BLaER1 treated with 17β-estradiol and CSF1 and Interleukin-3, amounts not matched to agents 10 nM and 100 nM (cell line): ENCODE measurements around the gene UCP2.

Experiments
- H3K27ac ChIP-seq, 11 experiments: shearing (Covaris generic); formaldehyde crosslinking; 2 replicates each; pipeline ENCODE4 v1.8.1; 2022
- H3K27me3 ChIP-seq, 11 experiments: shearing (Covaris generic); formaldehyde crosslinking; 2 replicates each; pipeline ENCODE4 v1.8.1; 2022
- H3K36me3 ChIP-seq, 11 experiments: shearing (Covaris generic); formaldehyde crosslinking; 2 replicates each; pipeline ENCODE4 v1.8.1; 2022
- H3K4me1 ChIP-seq, 10 experiments: shearing (Covaris generic); formaldehyde crosslinking; 2 replicates each; pipeline ENCODE4 v1.8.1; 2022
- H3K4me2 ChIP-seq, 11 experiments: shearing (Covaris generic); formaldehyde crosslinking; 2 replicates each; pipeline ENCODE4 v1.8.1; 2022
- H3K4me3 ChIP-seq, 10 experiments: shearing (Covaris generic); formaldehyde crosslinking; 2 replicates each; pipeline ENCODE4 v1.8.1; 2022
- H3K9ac ChIP-seq, 11 experiments: shearing (Covaris generic); formaldehyde crosslinking; 2 replicates each; pipeline ENCODE4 v1.8.1; 2022
- H3K9me3 ChIP-seq, 11 experiments: shearing (Covaris generic); formaldehyde crosslinking; replicated peaks in 1 of 11; 2 replicates each; pipeline ENCODE4 v1.8.1; 2022
- H4K20me1 ChIP-seq, 11 experiments: shearing (Covaris generic); formaldehyde crosslinking; 2 replicates each; pipeline ENCODE4 v1.8.1; 2022
- Cebpa-rat ChIP-seq, 11 experiments: shearing (Covaris generic); IDR thresholded peaks; 2 replicates each; pipeline ENCODE4 v1.8.1; 2022

UCP2 gene

GRCh38 chr11:73972620-73973449 is 9.8 kb downstream of the UCP2 start:
- peaks cover 38 to 59% (median 49%) of the 10 kb centered on the region in 11 experiments for H3K36me3 ChIP-seq
- peak overlapping the region in 2 of 11 experiments; percentile 15 to 19; a peak in 2 of 22 replicates for H3K9ac ChIP-seq
- TF ChIP-seq Cebpa-rat (IDR thresholded peaks at IDR 0.05), result no peak
- peaks cover 0 to 75% (median 16%) of the 10 kb centered on the region in 11 experiments; a peak in 11 of 22 replicates for H4K20me1 ChIP-seq
- H3K4me3 ChIP-seq, result no peak overlapping the region
- peak overlapping the region in 4 of 11 experiments; percentile 36 to 100 (median 88); a peak in 2 of 22 replicates for H3K4me2 ChIP-seq
- no peaks in the 10 kb centered on the region for H3K9me3 ChIP-seq
- peak overlapping the region in 6 of 11 experiments; percentile 1 to 37 (median 25); a peak in 6 of 22 replicates for H3K27ac ChIP-seq
- H3K27me3 ChIP-seq, result no peaks in the 10 kb centered on the region
- H3K4me1 ChIP-seq, result peaks cover 20 to 66% (median 34%) of the 10 kb centered on the region in 10 experiments

- H3K27ac ChIP-seq, result peak overlapping the region in 3 of 11 experiments; percentile 25 to 37 (median 35); a peak in 3 of 22 replicates
- no peaks in the 10 kb centered on the region for H3K9me3 ChIP-seq
- H3K4me3 ChIP-seq, result no peak overlapping the region
- H3K4me1 ChIP-seq, result peaks cover 19 to 59% (median 34%) of the 10 kb centered on the region in 10 experiments
- H3K27me3 ChIP-seq, result no peaks in the 10 kb centered on the region
- H3K9ac ChIP-seq, result no peak overlapping the region
- peaks cover 0 to 69% (median 16%) of the 10 kb centered on the region in 11 experiments; a peak in 11 of 22 replicates for H4K20me1 ChIP-seq
- no peak overlapping the region for H3K4me2 ChIP-seq
- H3K36me3 ChIP-seq, result peaks cover 32 to 53% (median 42%) of the 10 kb centered on the region in 11 experiments
- TF ChIP-seq Cebpa-rat (IDR thresholded peaks at IDR 0.05), result no peak
Measured at GRCh38 chr11:73972187-73972586, 10.5 kb downstream of the UCP2 start.

- H3K9ac ChIP-seq, result no peak overlapping the region
- peaks cover 0 to 59% (median 16%) of the 10 kb centered on the region in 11 experiments; a peak in 11 of 22 replicates for H4K20me1 ChIP-seq
- TF ChIP-seq Cebpa-rat (IDR thresholded peaks at IDR 0.05), result no peak
- H3K27me3 ChIP-seq, result no peaks in the 10 kb centered on the region
- H3K4me3 ChIP-seq, result no peak overlapping the region
- H3K9me3 ChIP-seq, result no peaks in the 10 kb centered on the region
- H3K4me1 ChIP-seq, result peaks cover 19 to 50% (median 32%) of the 10 kb centered on the region in 10 experiments
- no peak overlapping the region for H3K4me2 ChIP-seq
- H3K27ac ChIP-seq, result peak overlapping the region in 1 of 11 experiments; percentile 31; a peak in 2 of 22 replicates
- peaks cover 22 to 43% (median 33%) of the 10 kb centered on the region in 11 experiments for H3K36me3 ChIP-seq
Measured at GRCh38 chr11:73971175-73971719, 11.4 kb downstream of the UCP2 start.

GRCh38 chr11:73969991-73970800 is 12.4 kb downstream of the UCP2 start:
- H3K36me3 ChIP-seq, result peaks cover 12 to 33% (median 22%) of the 10 kb centered on the region in 11 experiments
- peaks cover 0 to 49% (median 12%) of the 10 kb centered on the region in 11 experiments; a peak in 11 of 22 replicates for H4K20me1 ChIP-seq
- TF ChIP-seq Cebpa-rat (IDR thresholded peaks at IDR 0.05), result no peak
- H3K9me3 ChIP-seq, result no peaks in the 10 kb centered on the region
- H3K9ac ChIP-seq, result 0 out of 22 replicates have a peak overlapping the region, but pooled peaks of 1 of the 11 experiments have one; percentile 37
- no peaks in the 10 kb centered on the region for H3K27me3 ChIP-seq
- no peak overlapping the region for H3K4me3 ChIP-seq
- H3K27ac ChIP-seq, result peak overlapping the region in 4 of 11 experiments; percentile 9 to 35 (median 20); a peak in 3 of 22 replicates
- peaks cover 16 to 39% (median 24%) of the 10 kb centered on the region in 10 experiments for H3K4me1 ChIP-seq
- no peak overlapping the region for H3K4me2 ChIP-seq

- no peak overlapping the region for H3K4me2 ChIP-seq
Measured at GRCh38 chr11:73969091-73969490, 13.6 kb downstream of the UCP2 start.

GRCh38 chr11:73968356-73968966 is 14.2 kb downstream of the UCP2 start:
- Histone ChIP-seq H3K36me3 (peaks cover 0 to 15% (median 8%) of the 10 kb centered on the region in 11 experiments; a peak in 12 of 22 replicates), H3K9ac (no peak overlapping the region), H3K4me3 (no peak overlapping the region), H3K27me3 (no peaks in the 10 kb centered on the region), H3K9me3 (no peaks in the 10 kb centered on the region), H3K4me1 (peaks cover under 1 to 27% (median 11%) of the 10 kb centered on the region in 10 experiments; a peak in 15 of 20 replicates), H4K20me1 (peaks cover 0 to 31% (median 0%) of the 10 kb centered on the region in 11 experiments; a peak in 7 of 22 replicates), H3K4me2 (no peak overlapping the region), H3K27ac (no peak overlapping the region)
- no peak for TF ChIP-seq Cebpa-rat (IDR thresholded peaks at IDR 0.05)

More at GRCh38 chr11:73969091-73969490, 13.6 kb downstream of the UCP2 start:
- Histone ChIP-seq H3K36me3 (peaks cover under 1 to 22% (median 11%) of the 10 kb centered on the region in 11 experiments; a peak in 16 of 22 replicates), H3K9ac (no peak overlapping the region), H3K4me3 (no peak overlapping the region), H3K27ac (no peak overlapping the region), H3K4me1 (peaks cover 6 to 34% (median 17%) of the 10 kb centered on the region in 10 experiments), H3K27me3 (no peaks in the 10 kb centered on the region), H3K9me3 (no peaks in the 10 kb centered on the region), H4K20me1 (peaks cover 0 to 38% (median under 1%) of the 10 kb centered on the region in 11 experiments; a peak in 7 of 22 replicates)
- TF ChIP-seq Cebpa-rat (IDR thresholded peaks at IDR 0.05), result no peak

GRCh38 chr11:73965764-73966121 is 16.9 kb downstream of the UCP2 start:
- Histone ChIP-seq H3K9ac (no peak overlapping the region), H3K9me3 (no peaks in the 10 kb centered on the region), H3K27me3 (no peaks in the 10 kb centered on the region), H3K4me1 (peaks cover 0 to 17% (median 6%) of the 10 kb centered on the region in 10 experiments; a peak in 9 of 20 replicates), H3K36me3 (no peaks in the 10 kb centered on the region), H3K27ac (no peak overlapping the region), H3K4me3 (no peak overlapping the region), H3K4me2 (no peak overlapping the region), H4K20me1 (peaks cover 0 to 10% (median 0%) of the 10 kb centered on the region in 11 experiments; a peak in 1 of 22 replicates)
- TF ChIP-seq Cebpa-rat (IDR thresholded peaks at IDR 0.05), result no peak
